Neural crest cell (in vitro differentiated cells): ENCODE measurements around the gene CNTROB. TPM values are rescaled to one million over a fixed set of nuclear protein-coding genes. Genes with fewer than 3 reads are reported as not detected.

ENCODE experiments used
- DNase-seq: peaks from one replicate; pipeline ENCODE4 v3.0.0; 2021; ENCODE audit warnings: low read depth, mixed read lengths, low spot score
- H3K27ac Mint-ChIP-seq: one replicate; pipeline ENCODE4 v1.8.0; 2021; ENCODE audit warnings: mild to moderate bottlenecking, mixed read lengths; ENCODE audit not compliant: unreplicated experiment
- H3K27me3 Mint-ChIP-seq: 2 replicates; pipeline ENCODE4 v1.8.0; 2021; ENCODE audit warnings: low read depth, mild to moderate bottlenecking, mixed read lengths
- H3K36me3 Mint-ChIP-seq: 2 replicates; pipeline ENCODE4 v1.8.0; 2021; ENCODE audit warnings: low read depth, mild to moderate bottlenecking, mixed read lengths
- H3K4me1 Mint-ChIP-seq: 2 replicates; pipeline ENCODE4 v1.8.0; 2021; ENCODE audit warnings: mixed read lengths
- H3K4me3 Mint-ChIP-seq: one replicate; pipeline ENCODE4 v1.8.0; 2021; ENCODE audit warnings: mild to moderate bottlenecking, mixed read lengths
- H3K9me3 Mint-ChIP-seq: 2 replicates; pipeline ENCODE4 v1.8.0; 2021; ENCODE audit warnings: mixed read lengths
- CTCF ChIP-seq: fragments of 200-600 bp; sonication (generic); conservative IDR thresholded peaks from 2 replicates; pipeline ENCODE4 v1.5.0; 2021; ENCODE audit warnings: antibody characterized with exemption, mild to moderate bottlenecking
- total RNA-seq: library from RNA; stranded (reverse); gene quantifications from 2 replicates; pipeline ENCODE4 v1.2.1, GENCODE V29; 2021

The CNTROB gene
- total RNA-seq, 1 donor from 2014 or later, result 58.3 TPM

GRCh38 chr17:7972131-7972785 is 40.3 kb downstream of the CNTROB start:
- peak; percentile 48 for TF ChIP-seq CTCF
- H3K36me3 Mint-ChIP-seq, result peaks cover 5% of the 10 kb centered on the region

GRCh38 chr17:7974638-7975131 is 42.7 kb downstream of the CNTROB start:
- peaks cover 34% of the 10 kb centered on the region for H3K27me3 Mint-ChIP-seq
- peaks cover 8% of the 10 kb centered on the region for H3K9me3 Mint-ChIP-seq

More at GRCh38 chr17:7972131-7972785, 40.3 kb downstream of the CNTROB start:
- DNase-seq, result no peak
- H3K4me3 Mint-ChIP-seq, result no peak overlapping the region
- H3K27ac Mint-ChIP-seq, result no peak overlapping the region
- no peaks in the 10 kb centered on the region for H3K4me1 Mint-ChIP-seq
- H3K9me3 Mint-ChIP-seq, result peaks cover 8% of the 10 kb centered on the region
- peaks cover 31% of the 10 kb centered on the region for H3K27me3 Mint-ChIP-seq

GRCh38 chr17:7977039-7977438 is 45.0 kb downstream of the CNTROB start:
- Mint-ChIP-seq H3K27ac (no peak overlapping the region), H3K4me3 (no peak overlapping the region), H3K36me3 (peaks cover 5% of the 10 kb centered on the region), H3K4me1 (no peaks in the 10 kb centered on the region), H3K9me3 (peaks cover 8% of the 10 kb centered on the region), H3K27me3 (peaks cover 36% of the 10 kb centered on the region)
- DNase-seq, result no peak
- no peak for TF ChIP-seq CTCF

More at GRCh38 chr17:7974638-7975131, 42.7 kb downstream of the CNTROB start:
- no peaks in the 10 kb centered on the region for H3K4me1 Mint-ChIP-seq
- H3K36me3 Mint-ChIP-seq, result peaks cover 5% of the 10 kb centered on the region
- H3K4me3 Mint-ChIP-seq, result no peak overlapping the region
- no peak overlapping the region for H3K27ac Mint-ChIP-seq
- DNase-seq, result no peak
- no peak for TF ChIP-seq CTCF

GRCh38 chr17:7977805-7978204 is 45.8 kb downstream of the CNTROB start:
- H3K36me3 Mint-ChIP-seq, result peaks cover 5% of the 10 kb centered on the region
- H3K9me3 Mint-ChIP-seq, result peaks cover 8% of the 10 kb centered on the region
- DNase-seq, result no peak
- H3K4me1 Mint-ChIP-seq, result no peaks in the 10 kb centered on the region
- TF ChIP-seq CTCF, result no peak
- H3K4me3 Mint-ChIP-seq, result no peak overlapping the region
- H3K27me3 Mint-ChIP-seq, result peaks cover 39% of the 10 kb centered on the region
- no peak overlapping the region for H3K27ac Mint-ChIP-seq

- Mint-ChIP-seq H3K4me3 (no peak overlapping the region), H3K27ac (no peak overlapping the region), H3K4me1 (no peaks in the 10 kb centered on the region)
These were observed 50.2 kb downstream of the CNTROB start for GRCh38 chr17:7982173-7982572.

More at GRCh38 chr17:7982173-7982572, 50.2 kb downstream of the CNTROB start:
- DNase-seq, result no peak
- peaks cover 39% of the 10 kb centered on the region for H3K27me3 Mint-ChIP-seq
- no peaks in the 10 kb centered on the region for H3K9me3 Mint-ChIP-seq
- no peaks in the 10 kb centered on the region for H3K36me3 Mint-ChIP-seq
- no peak for TF ChIP-seq CTCF
